PC-3 (cell line): ENCODE measurements around the gene GLRB. TPM values are rescaled to one million over a fixed set of nuclear protein-coding genes. Genes with fewer than 3 reads are reported as not detected.

ENCODE experiments used
- ATAC-seq: fragments of 200-7000 bp; cut with Tn5 transposase; 2 replicates; pipeline ENCODE4 v1.9.1; 2020; ENCODE audit warnings: mild to moderate bottlenecking, moderate library complexity
- BruUV-seq: library from RNA; stranded (reverse); fragments of 400-500 nt; replicated peaks from 2 replicates; lab custom pipeline; 2021; lab: Mats Ljungman, UMichigan
- CTCF ChIA-PET: fragments of 300-600 bp; sonication (Branson Sonifier 250); formaldehyde crosslinking; loops from one replicate; lab custom pipeline; 2022; ENCODE audit warnings: antibody characterized with exemption; lab: Charles Lee
- POLR2A ChIA-PET: fragments of 300-600 bp; sonication (Branson Sonifier 250); formaldehyde crosslinking; loops from one replicate; lab custom pipeline; 2022; ENCODE audit warnings: antibody characterized with exemption; ENCODE audit not compliant: unreplicated experiment; lab: Charles Lee
- DNase-seq: peaks from one replicate; pipeline ENCODE4 v3.0.0-alpha.2; 2015
- H2AFZ ChIP-seq: fragments of 300-600 bp; sonication (generic); 2 replicates; pipeline ENCODE4 v1.6.0; 2016; ENCODE audit warnings: antibody characterized with exemption, low read length
- H3F3A ChIP-seq: fragments of 300-600 bp; sonication (generic); one replicate; pipeline ENCODE4 v1.6.0; 2017; ENCODE audit warnings: antibody characterized with exemption, low read length, control low read depth, mild to moderate bottlenecking; ENCODE audit not compliant: unreplicated experiment
- H3K27ac ChIP-seq: fragments of 300-600 bp; sonication (generic); 2 replicates; pipeline ENCODE4 v1.5.1; 2016; ENCODE audit warnings: mild to moderate bottlenecking, low read length
- H3K27me3 ChIP-seq: fragments of 300-600 bp; sonication (generic); 2 replicates; pipeline ENCODE4 v1.6.1; 2016; ENCODE audit warnings: low read length, mixed read lengths
- H3K36me3 ChIP-seq: fragments of 300-600 bp; sonication (generic); 2 replicates; pipeline ENCODE4 v1.6.1; 2016; ENCODE audit warnings: low read depth, mixed run types, low read length, mixed read lengths
- H3K4me1 ChIP-seq: fragments of 300-600 bp; sonication (generic); 2 replicates; pipeline ENCODE4 v1.5.1; 2016; ENCODE audit warnings: low read length; ENCODE audit not compliant: insufficient read depth
- H3K4me2 ChIP-seq: fragments of 300-600 bp; sonication (generic); 2 replicates; pipeline ENCODE4 v1.6.0; 2016; ENCODE audit warnings: low read length
- H3K4me3 ChIP-seq: fragments of 300-600 bp; sonication (generic); 2 replicates; pipeline ENCODE4 v1.5.1; 2016; ENCODE audit warnings: mild to moderate bottlenecking, low read length, mixed read lengths
- H3K79me2 ChIP-seq: fragments of 300-600 bp; sonication (generic); 2 replicates; pipeline ENCODE4 v1.6.1; 2017; ENCODE audit warnings: low read length, mixed read lengths
- H3K9ac ChIP-seq: fragments of 300-600 bp; sonication (generic); 2 replicates; pipeline ENCODE4 v1.6.0; 2016; ENCODE audit warnings: mild to moderate bottlenecking, low read length
- H3K9me2 ChIP-seq: fragments of 300-600 bp; sonication (generic); replicated peaks from 2 replicates; pipeline ENCODE4 v1.6.1; 2016; ENCODE audit warnings: mixed run types, low read length, mixed read lengths
- H3K9me3 ChIP-seq: fragments of 300-600 bp; sonication (generic); 2 replicates; pipeline ENCODE4 v1.6.1; 2016; ENCODE audit warnings: low read length, mixed read lengths
- H4K20me1 ChIP-seq: fragments of 300-600 bp; sonication (generic); 2 replicates; pipeline ENCODE4 v1.6.1; 2016; ENCODE audit warnings: low read length, mixed read lengths
- EZH2 ChIP-seq: fragments of 300-600 bp; sonication (generic); IDR thresholded peaks from one replicate; pipeline ENCODE4 v1.6.1; 2017; ENCODE audit warnings: antibody characterized with exemption, mild to moderate bottlenecking, low read length; ENCODE audit not compliant: unreplicated experiment
- EZH2phosphoT487 ChIP-seq: fragments of 300-600 bp; sonication (generic); IDR thresholded peaks from 2 replicates; pipeline ENCODE4 v1.6.1; 2018; ENCODE audit warnings: mild to moderate bottlenecking, antibody characterized with exemption, low read length, borderline replicate concordance
- intact Hi-C: fragments of 100-400 bp; cut with micrococcal nuclease; formaldehyde crosslinking; loops from 2 replicates; pipeline ENCODE4 v1.9.0; 2023
- total RNA-seq: library from RNA; depleted of rRNA; stranded (reverse); fragments of >200 nt; gene quantifications from 2 replicates; pipeline ENCODE4 v1.2.3, GENCODE V29; 2014
- TF ChIP-seq, protein P1 (sequence below): fragments of 300-600 bp; sonication (generic); conservative IDR thresholded peaks from 2 replicates; pipeline ENCODE4 v1.5.1; 2017; ENCODE audit warnings: antibody characterized with exemption, low read depth, mild to moderate bottlenecking, low read length

The GLRB gene
- total RNA-seq, 1 experiment from 2014 or later = 4.1 TPM

DNA sequence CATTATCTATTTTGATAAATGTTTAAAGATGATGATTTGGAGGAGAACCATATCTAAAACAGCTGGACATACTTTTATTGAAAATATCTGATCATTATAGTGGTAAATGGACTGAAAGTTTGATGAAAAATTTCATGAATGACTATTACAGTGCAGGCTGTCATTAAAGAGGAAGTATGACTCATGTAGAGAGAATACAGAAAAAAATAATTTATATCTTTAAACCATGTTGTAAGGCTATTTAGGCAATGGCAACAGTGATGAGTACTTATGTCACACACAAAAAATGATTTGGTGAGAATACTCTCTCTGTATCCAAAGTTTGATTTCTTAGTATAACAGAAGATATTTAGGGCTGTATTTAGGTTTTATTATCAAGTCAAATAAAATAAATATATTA lies 3.9 kb upstream of the GLRB start:
- intact Hi-C loops = no loop called here
- Histone ChIP-seq H3F3A (no peaks in the 10 kb centered on the region), H3K4me3 (no peak overlapping the region), H3K9me2 (no peaks in the 10 kb centered on the region), H3K27me3 (no peaks in the 10 kb centered on the region), H3K4me2 (no peak overlapping the region), H3K9ac (no peak overlapping the region), H3K79me2 (no peaks in the 10 kb centered on the region), H2AFZ (no peak overlapping the region), H3K27ac (no peak overlapping the region), H3K9me3 (no peaks in the 10 kb centered on the region), H4K20me1 (no peaks in the 10 kb centered on the region), H3K4me1 (peaks cover 15% of the 10 kb centered on the region; the same call in 1 of the 2 replicates), H3K36me3 (no peaks in the 10 kb centered on the region)
- DNase-seq (peak; percentile 33), ATAC-seq (peak; percentile 62)
- TF ChIP-seq, protein P1, sequence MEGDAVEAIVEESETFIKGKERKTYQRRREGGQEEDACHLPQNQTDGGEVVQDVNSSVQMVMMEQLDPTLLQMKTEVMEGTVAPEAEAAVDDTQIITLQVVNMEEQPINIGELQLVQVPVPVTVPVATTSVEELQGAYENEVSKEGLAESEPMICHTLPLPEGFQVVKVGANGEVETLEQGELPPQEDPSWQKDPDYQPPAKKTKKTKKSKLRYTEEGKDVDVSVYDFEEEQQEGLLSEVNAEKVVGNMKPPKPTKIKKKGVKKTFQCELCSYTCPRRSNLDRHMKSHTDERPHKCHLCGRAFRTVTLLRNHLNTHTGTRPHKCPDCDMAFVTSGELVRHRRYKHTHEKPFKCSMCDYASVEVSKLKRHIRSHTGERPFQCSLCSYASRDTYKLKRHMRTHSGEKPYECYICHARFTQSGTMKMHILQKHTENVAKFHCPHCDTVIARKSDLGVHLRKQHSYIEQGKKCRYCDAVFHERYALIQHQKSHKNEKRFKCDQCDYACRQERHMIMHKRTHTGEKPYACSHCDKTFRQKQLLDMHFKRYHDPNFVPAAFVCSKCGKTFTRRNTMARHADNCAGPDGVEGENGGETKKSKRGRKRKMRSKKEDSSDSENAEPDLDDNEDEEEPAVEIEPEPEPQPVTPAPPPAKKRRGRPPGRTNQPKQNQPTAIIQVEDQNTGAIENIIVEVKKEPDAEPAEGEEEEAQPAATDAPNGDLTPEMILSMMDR = no peak
- no peak for TF ChIP-seq EZH2phosphoT487
- TF ChIP-seq EZH2 = no peak
- POLR2A ChIA-PET = no interaction called here
- no TSS peak for BruUV-seq
- CTCF ChIA-PET = no interaction called here

DNA sequence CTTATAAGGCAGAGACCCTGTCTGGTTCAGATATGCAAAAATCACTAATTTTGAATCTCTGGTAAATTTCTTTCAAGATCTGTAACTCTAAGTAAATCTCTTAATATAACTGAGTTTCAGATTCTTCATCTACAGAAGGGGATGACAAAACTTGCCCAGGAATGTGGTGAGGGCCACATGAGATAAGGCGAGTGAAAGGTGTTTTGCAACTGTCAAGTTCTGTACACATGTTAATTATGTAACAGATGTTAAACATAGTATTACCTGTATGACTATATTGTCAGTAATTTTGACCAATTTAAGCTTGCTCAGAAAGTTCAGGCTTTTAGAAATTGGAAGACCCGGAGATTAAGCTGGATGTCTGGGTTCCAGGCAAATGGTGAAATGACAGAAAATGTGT lies 549 bp upstream of the GLRB start:
- Histone ChIP-seq H3K9ac (peak overlapping the region; percentile 9; the same call in 1 of the 2 replicates), H2AFZ (peak overlapping the region; percentile 100), H3K9me3 (no peaks in the 10 kb centered on the region), H3K9me2 (no peaks in the 10 kb centered on the region), H3K79me2 (no peaks in the 10 kb centered on the region), H3K4me3 (peak overlapping the region; percentile 92), H3K4me1 (peaks cover 15% of the 10 kb centered on the region; the same call in 1 of the 2 replicates), H3K4me2 (peak overlapping the region; percentile 91), H4K20me1 (no peaks in the 10 kb centered on the region), H3F3A (no peaks in the 10 kb centered on the region), H3K36me3 (no peaks in the 10 kb centered on the region), H3K27me3 (no peaks in the 10 kb centered on the region), H3K27ac (no peak overlapping the region)
- intact Hi-C loops = no loop called here
- ChIA-PET POLR2A (no interaction called here), CTCF (no interaction called here)
- no TSS peak for BruUV-seq
- DNase-seq (no peak), ATAC-seq (no peak)
- TF ChIP-seq, protein P1 = no peak
- no peak for TF ChIP-seq EZH2
- no peak for TF ChIP-seq EZH2phosphoT487

DNA sequence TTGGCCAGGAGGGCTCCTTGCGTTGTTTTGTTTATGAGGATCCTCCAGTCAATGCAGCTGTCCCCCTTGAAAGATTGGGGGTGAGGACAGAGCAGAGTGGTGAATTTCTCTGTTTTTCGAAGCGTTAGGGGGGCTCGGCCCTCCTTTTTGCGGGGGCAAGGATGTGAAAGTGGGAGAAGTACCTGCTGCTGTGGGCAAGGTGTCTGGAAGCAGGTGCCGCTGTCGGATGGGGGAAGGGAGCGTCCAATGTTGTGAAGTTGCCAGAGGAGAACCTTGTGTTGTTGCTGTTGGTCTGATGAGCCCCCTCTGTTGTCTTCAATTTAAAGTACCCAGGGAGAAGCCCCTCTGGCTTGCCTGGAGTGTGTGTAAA lies 613 bp downstream of the GLRB start:
- CTCF ChIA-PET = no interaction called here
- peak overlapping the region; percentile 91 for H3K4me2 ChIP-seq
- intact Hi-C loops = no loop called here
- peak overlapping the region; percentile 92 for H3K4me3 ChIP-seq
- H3K79me2 ChIP-seq = no peaks in the 10 kb centered on the region
- no peaks in the 10 kb centered on the region for H3K36me3 ChIP-seq
- peak overlapping the region; percentile 44 for H3K9ac ChIP-seq
- POLR2A ChIA-PET = no interaction called here
- BruUV-seq = no TSS peak
- DNase-seq (peak; percentile 12), ATAC-seq (peak; percentile 39)
- TF ChIP-seq EZH2 (no peak), EZH2phosphoT487 (no peak)
- TF ChIP-seq, protein P1 = no peak
- peak overlapping the region; percentile 100 for H2AFZ ChIP-seq
- H4K20me1 ChIP-seq = no peaks in the 10 kb centered on the region
- peaks cover 15% of the 10 kb centered on the region; the same call in 1 of the 2 replicates for H3K4me1 ChIP-seq
- H3F3A ChIP-seq = no peaks in the 10 kb centered on the region
- H3K27ac ChIP-seq = no peak overlapping the region
- no peaks in the 10 kb centered on the region for H3K27me3 ChIP-seq
- H3K9me3 ChIP-seq = no peaks in the 10 kb centered on the region
- H3K9me2 ChIP-seq = no peaks in the 10 kb centered on the region
